Measurements from ENCODE around the gene IL17D. TPM values are rescaled to one million over a fixed set of nuclear protein-coding genes. Genes with fewer than 3 reads are reported as not detected.

Gene IL17D
- total and polyA plus RNA-seq, 2 experiments from 2014 or later = 1.6 to 2.3 TPM

- TF ChIP-seq ZNF462 (CRISPR knock-in tag; IDR thresholded peaks at IDR 0.05) (no peak), REST (IDR thresholded peaks at IDR 0.05; ENCODE audit: unreplicated experiment) (no peak), EZH2 (IDR thresholded peaks at IDR 0.05; ENCODE audit: low read depth, unreplicated experiment) (no peak), EZH2phosphoT487 (IDR thresholded peaks at IDR 0.05; ENCODE audit: unreplicated experiment) (no peak), POLR2AphosphoS5 (IDR thresholded peaks at IDR 0.05; ENCODE audit: low read depth) (no peak), ETS1 (IDR thresholded peaks at IDR 0.05) (no peak)
These were observed 977 bp upstream of the IL17D start (continued) for GRCh38 chr13:20702530-20702914.

Measured in GM23338 (cell line).